Heart right ventricle (tissue), 16 donors: Measurements from ENCODE around the gene P2RY1. TPM values are rescaled to one million over a fixed set of nuclear protein-coding genes. Genes with fewer than 3 reads are reported as not detected.

Experiments used
- ATAC-seq, 8 donors: fragments of 200-7000 bp; cut with Tn5 transposase; one replicate each; pipeline ENCODE4 v1.9.1; 2020; ENCODE audit warnings: mild to moderate bottlenecking in 8 of 8, moderate library complexity in 8 of 8, moderate number of reproducible peaks in 1 of 8
- DNase-seq, 2 donors: peaks; one replicate each; pipeline ENCODE4 v3.0.0-alpha.2; 2020
- H3K27ac ChIP-seq, 10 donors: fragments of 200-600 bp; sonication (generic) in 2 of 10; one replicate each; pipeline versions ENCODE4 v1.5.0 to v1.8.0; 2020 to 2022; ENCODE audit warnings: mild to moderate bottlenecking in 3 of 10
- H3K27me3 ChIP-seq, 7 donors: fragments of 200-600 bp; one replicate each; pipeline ENCODE4 v1.8.0; 2021 to 2022; ENCODE audit warnings: mild to moderate bottlenecking in 2 of 7
- H3K36me3 ChIP-seq, 9 donors: fragments of 200-600 bp; sonication (generic) in 1 of 9; one replicate each; pipeline versions ENCODE4 v1.5.0 to v1.8.0; 2020 to 2022; ENCODE audit warnings: mild to moderate bottlenecking in 2 of 9
- H3K4me1 ChIP-seq, 9 donors: fragments of 200-600 bp; sonication (generic) in 1 of 9; one replicate each; pipeline versions ENCODE4 v1.5.0 to v1.8.0; 2020 to 2022; ENCODE audit warnings: mild to moderate bottlenecking in 4 of 9
- H3K4me3 ChIP-seq, 10 donors: fragments of 200-600 bp; sonication (generic) in 2 of 10; one replicate each; pipeline versions ENCODE4 v1.5.0 to v1.8.0; 2020 to 2022; ENCODE audit warnings: mild to moderate bottlenecking in 7 of 10, moderate library complexity in 2 of 10
- H3K9me3 ChIP-seq, 11 donors: fragments of 200-600 bp in 10 of 11; sonication (generic) in 2 of 11; one replicate each; pipeline versions ENCODE4 v1.5.0 to v1.8.0; 2013 to 2022; ENCODE audit warnings: mild to moderate bottlenecking in 2 of 11, control low read depth in 1 of 11, moderate library complexity in 1 of 11
- CTCF ChIP-seq, 9 donors: fragments of 200-600 bp; sonication (generic) in 2 of 9; IDR thresholded peaks; one replicate each; pipeline versions ENCODE4 v1.5.0 to v1.8.0; 2021 to 2022; ENCODE audit warnings: antibody characterized with exemption in 9 of 9, mild to moderate bottlenecking in 5 of 9, moderate library complexity in 1 of 9
- WGBS, 2 donors: extraction: QIAGEN DNeasy Blood & Tissue Kit; methylation state at CpG; one replicate each; pipeline ENCODE4 v1.1.7; 2013; ENCODE audit warnings: inconsistent platforms in 1 of 2; 5-methylcytosine and 5-hydroxymethylcytosine counted together
- intact Hi-C, 10 donors: fragments of 100-400 bp; cut with DNase I; formaldehyde crosslinking; loops; one replicate each; pipeline versions ENCODE4 v1.11.1 to v1.14.2; 2022
- polyA plus RNA-seq, 2 donors: library from polyadenylated mRNA; stranded (reverse); fragments of 200-250 nt; gene quantifications; one replicate each; pipeline ENCODE4 v1.2.3, GENCODE V29; 2013
- total RNA-seq, 10 donors: library from RNA; stranded (reverse); fragmentation: NEBNext Ultra II Directional in 3 of 10; extraction: Animal tissue kit (Norgen Biotek cat#: 25700) in 3 of 10; gene quantifications; one replicate each; pipeline versions ENCODE4 v1.2.1 to v1.2.4, GENCODE V29; 2021 to 2023
- donor health status: Arrhythmogenic right ventricular cardiomyopathy.
- donor health status: ischemic (EF 13 %, LVEDD 7.1; RV severe dilation, severe dysfunction).
- donor health status: healthy with polysubstance abuse.
- donor health status: DM: no; HTN: yes; CAD: no.
- donor health status: DM: no; HTN: no; CAD: no.
- donor health status: ischemic (EF 25% LVEDD 6.9; RV normal size, moderate dysfunction).
- donor health status: ischemic (EF 25% LVEDD 5.7; RV mildly dilated, moderate dysfunction).
- donor health status: healthy.
- donor health status: DM: yes; HTN: yes; CAD: no.
- donor health status: Ischemic cardiomyopathy.
- donor health status: ischemic (EF 35%, LVEDD 5.7; RV mildly dilated, moderate dysfunction).
- donor health status: nonischemic (EF 11% LVEDD 7.7; RV severe dilation, severe dysfunction).
- donor health status: DM: yes; HTN: yes; CAD: no.
- donor health status: PGD.
- donor health status: ischemic (EF 29% LVEDD 5.4; RV normal size, mild dysfunction).
- donor health status: nonischemic (EF 23%, LVEDD 6.1; RV moderate dilation, normal function).

The P2RY1 gene
- total and polyA plus RNA-seq, 12 donors: 0.72 to 7.5 (median 4.3) TPM

- Histone ChIP-seq H3K9me3 (peaks cover 0 to 19% (median 0%) of the 10 kb centered on the region in 11 donors), H3K4me1 (no peaks in the 10 kb centered on the region), H3K27ac (no peak overlapping the region), H3K27me3 (no peaks in the 10 kb centered on the region), H3K4me3 (no peak overlapping the region), H3K36me3 (no peaks in the 10 kb centered on the region)
- no peak for DNase-seq
- no peak for TF ChIP-seq CTCF (IDR thresholded peaks at IDR 0.05)
- intact Hi-C loops: no loop called here
- WGBS, 2 donors: 80 to 81% methylated on average over 2 of the region's 2 CpGs
- no peak for ATAC-seq
These were observed 15.2 kb downstream of the P2RY1 start for GRCh38 chr3:152849996-152850578.

- Histone ChIP-seq H3K36me3 (no peaks in the 10 kb centered on the region), H3K27ac (no peak overlapping the region), H3K4me1 (peaks cover 0 to 11% (median 0%) of the 10 kb centered on the region in 9 donors), H3K9me3 (peaks cover 0 to 6% (median 0%) of the 10 kb centered on the region in 11 donors), H3K4me3 (no peak overlapping the region), H3K27me3 (no peaks in the 10 kb centered on the region)
- ATAC-seq (no peak), DNase-seq (no peak)
- TF ChIP-seq CTCF (IDR thresholded peaks at IDR 0.05): no peak
- 74 to 82% methylated on average over 2 of the region's 2 CpGs for WGBS, 2 donors
- intact Hi-C loops: no loop called here
These were observed 18.3 kb downstream of the P2RY1 start for GRCh38 chr3:152853196-152853595.

- 94 to 100% methylated on average over 1 of the region's 1 CpG for WGBS, 2 donors
- peak in 3 of 8 donors; percentile 25 to 79 (median 39) for ATAC-seq
These were observed 22.2 kb downstream of the P2RY1 start for GRCh38 chr3:152857082-152857481.

GRCh38 chr3:152858170-152858800 is 23.4 kb downstream of the P2RY1 start:
- Histone ChIP-seq H3K27me3 (no peaks in the 10 kb centered on the region), H3K4me3 (no peak overlapping the region), H3K36me3 (no peaks in the 10 kb centered on the region), H3K9me3 (peaks cover 0 to 6% (median 0%) of the 10 kb centered on the region in 11 donors), H3K27ac (no peak overlapping the region), H3K4me1 (peaks cover 0 to 17% (median 0%) of the 10 kb centered on the region in 9 donors)
- ATAC-seq (peak in 3 of 8 donors; percentile 20 to 76 (median 67)), DNase-seq (no peak)
- 71 to 81% methylated on average over 4 of the region's 4 CpGs for WGBS, 2 donors
- intact Hi-C loops: no loop called here
- no peak for TF ChIP-seq CTCF (IDR thresholded peaks at IDR 0.05)

More at GRCh38 chr3:152857082-152857481, 22.2 kb downstream of the P2RY1 start:
- Histone ChIP-seq H3K9me3 (peaks cover 0 to 6% (median 0%) of the 10 kb centered on the region in 11 donors), H3K27ac (no peak overlapping the region), H3K27me3 (no peaks in the 10 kb centered on the region), H3K4me3 (no peak overlapping the region), H3K4me1 (peaks cover 0 to 17% (median 0%) of the 10 kb centered on the region in 9 donors), H3K36me3 (no peaks in the 10 kb centered on the region)
- intact Hi-C loops: no loop called here
- DNase-seq: no peak
- TF ChIP-seq CTCF (IDR thresholded peaks at IDR 0.05): no peak
